ENCODE measurements around the gene ITGA4.

The ITGA4 gene

DNA sequence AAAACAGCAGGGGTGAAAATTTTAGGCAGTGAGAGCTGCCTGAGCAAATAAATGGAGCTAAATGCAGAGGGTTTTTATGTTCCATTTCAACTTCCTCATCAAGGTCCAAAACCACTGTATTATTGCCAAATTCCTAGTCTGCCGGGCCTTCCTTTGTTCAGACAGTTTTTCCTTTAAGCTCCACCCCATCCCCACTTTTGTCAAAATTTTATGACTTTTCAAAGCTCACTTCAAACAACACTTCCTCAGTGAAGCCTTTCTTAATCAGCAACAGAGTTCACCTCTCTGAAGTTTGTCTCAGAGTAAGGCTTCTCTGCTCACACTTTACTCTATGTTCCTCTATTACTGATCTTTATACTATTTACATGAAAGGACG is 118.5 kb downstream of the ITGA4 start:
- TF ChIP-seq, protein P1, sequence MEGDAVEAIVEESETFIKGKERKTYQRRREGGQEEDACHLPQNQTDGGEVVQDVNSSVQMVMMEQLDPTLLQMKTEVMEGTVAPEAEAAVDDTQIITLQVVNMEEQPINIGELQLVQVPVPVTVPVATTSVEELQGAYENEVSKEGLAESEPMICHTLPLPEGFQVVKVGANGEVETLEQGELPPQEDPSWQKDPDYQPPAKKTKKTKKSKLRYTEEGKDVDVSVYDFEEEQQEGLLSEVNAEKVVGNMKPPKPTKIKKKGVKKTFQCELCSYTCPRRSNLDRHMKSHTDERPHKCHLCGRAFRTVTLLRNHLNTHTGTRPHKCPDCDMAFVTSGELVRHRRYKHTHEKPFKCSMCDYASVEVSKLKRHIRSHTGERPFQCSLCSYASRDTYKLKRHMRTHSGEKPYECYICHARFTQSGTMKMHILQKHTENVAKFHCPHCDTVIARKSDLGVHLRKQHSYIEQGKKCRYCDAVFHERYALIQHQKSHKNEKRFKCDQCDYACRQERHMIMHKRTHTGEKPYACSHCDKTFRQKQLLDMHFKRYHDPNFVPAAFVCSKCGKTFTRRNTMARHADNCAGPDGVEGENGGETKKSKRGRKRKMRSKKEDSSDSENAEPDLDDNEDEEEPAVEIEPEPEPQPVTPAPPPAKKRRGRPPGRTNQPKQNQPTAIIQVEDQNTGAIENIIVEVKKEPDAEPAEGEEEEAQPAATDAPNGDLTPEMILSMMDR (conservative IDR thresholded peaks at IDR 0.05; ENCODE audit: low read depth), result no peak
- ChIA-PET CTCF (interaction anchor here (0.9 to 1.5 kb wide), 2 partner anchors 9 to 139 kb away, joined by 3 to 4 read pairs; no protein-coding TSS in a partner anchor), POLR2A (ENCODE audit: low non-redundant PET) (no interaction called here)
- H3K27ac ChIP-seq, result no peak overlapping the region
- DNase-seq (ENCODE audit: low spot score), result no peak

DNA sequence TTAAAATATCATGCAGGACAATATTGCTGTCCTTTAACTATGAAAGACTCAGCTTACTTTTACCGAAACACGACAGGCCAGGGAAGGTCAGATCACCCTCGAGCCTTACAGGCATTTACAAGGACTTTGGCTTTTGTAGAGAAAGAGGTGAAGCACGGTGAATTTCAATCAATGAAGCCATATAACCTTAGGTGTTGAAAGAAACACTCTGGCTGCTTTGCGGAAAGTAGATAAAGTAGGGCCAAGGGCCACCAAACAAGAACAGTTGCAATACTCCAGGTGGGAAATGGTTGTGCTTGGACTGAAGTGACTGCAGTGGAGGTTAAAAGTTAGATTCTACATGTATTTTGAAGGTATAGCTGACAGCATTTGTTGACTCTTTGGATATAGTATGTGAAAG is 119.2 kb downstream of the ITGA4 start:
- POLR2A ChIA-PET (ENCODE audit: low non-redundant PET), result no interaction called here
- no peak for DNase-seq (ENCODE audit: low spot score)
- CTCF ChIA-PET, result interaction anchor here (1.0 to 1.5 kb wide), 2 partner anchors 139 to 501 kb away, joined by 4 to 5 read pairs; no protein-coding TSS in a partner anchor

DNA sequence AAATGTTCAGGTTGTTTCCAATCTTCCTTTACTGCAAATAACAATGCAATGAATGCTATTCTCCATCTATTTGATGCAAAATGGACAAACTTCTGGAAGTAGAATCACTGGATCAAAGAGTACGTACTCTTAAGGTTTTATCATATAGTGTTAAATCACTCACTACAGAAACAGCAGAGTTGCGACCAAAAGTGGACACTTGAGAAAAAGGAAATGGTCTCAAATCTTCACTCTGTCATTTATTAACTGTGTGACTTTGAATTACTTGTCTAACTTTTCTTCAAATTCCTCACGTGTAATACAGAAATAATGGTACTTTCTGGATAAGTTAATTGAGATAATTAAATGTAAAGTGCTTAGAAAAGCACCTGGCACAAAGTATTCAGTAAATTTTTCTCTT is 121.6 kb downstream of the ITGA4 start:
- ChIA-PET CTCF (no interaction called here), POLR2A (ENCODE audit: low non-redundant PET) (no interaction called here)
- no peak for DNase-seq (ENCODE audit: low spot score)
- no peak overlapping the region for H3K27ac ChIP-seq
- TF ChIP-seq, protein P1 (conservative IDR thresholded peaks at IDR 0.05; ENCODE audit: low read depth), result no peak

More for the DNA sequence above, 119.2 kb downstream of the ITGA4 start:
- H3K27ac ChIP-seq, result no peak overlapping the region
- TF ChIP-seq, protein P1 (conservative IDR thresholded peaks at IDR 0.05; ENCODE audit: low read depth), result no peak

DNA sequence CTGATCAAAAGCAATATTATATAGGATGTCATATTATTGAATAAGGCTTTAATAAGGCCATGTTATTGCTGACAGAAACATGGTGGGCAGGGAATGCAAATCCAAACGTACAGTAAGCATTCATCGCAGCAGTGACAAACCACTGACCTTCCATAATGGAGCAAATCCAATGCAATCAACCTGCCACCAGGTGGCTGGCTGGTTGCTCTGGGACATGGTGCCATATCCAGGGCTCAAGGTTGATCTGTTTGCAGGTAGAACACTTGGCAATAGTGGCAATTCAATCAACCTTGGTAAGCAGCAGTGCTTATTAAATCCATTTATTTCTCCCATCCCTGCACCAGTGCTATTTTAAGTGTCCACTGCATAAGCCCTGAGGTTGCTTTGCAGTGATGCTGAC is 124.3 kb downstream of the ITGA4 start:
- DNase-seq (ENCODE audit: low spot score), result no peak
- TF ChIP-seq, protein P1 (conservative IDR thresholded peaks at IDR 0.05; ENCODE audit: low read depth), result no peak
- H3K27ac ChIP-seq, result no peak overlapping the region
- ChIA-PET CTCF (no interaction called here), POLR2A (ENCODE audit: low non-redundant PET) (no interaction called here)

DNA sequence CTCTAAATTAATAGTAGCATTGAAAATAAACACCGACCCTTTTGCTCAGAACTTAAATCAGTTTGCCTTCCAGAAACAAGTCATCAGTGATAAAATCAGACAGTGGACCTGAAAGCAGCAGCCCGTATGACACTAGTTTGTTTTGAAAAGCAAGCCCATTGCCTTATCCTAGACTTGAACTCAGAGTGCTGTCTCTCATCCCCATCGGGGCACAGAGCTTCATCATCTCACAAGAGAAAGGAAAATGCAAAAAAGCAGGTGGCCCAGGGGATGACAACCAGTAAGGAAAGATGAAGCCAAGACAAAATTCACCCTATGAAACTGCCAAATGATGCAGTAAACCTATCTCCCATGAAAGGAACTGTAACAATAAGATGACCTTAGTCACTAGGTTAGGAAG is 128.5 kb downstream of the ITGA4 start:
- TF ChIP-seq, protein P1 (conservative IDR thresholded peaks at IDR 0.05; ENCODE audit: low read depth), result no peak
- POLR2A ChIA-PET (ENCODE audit: low non-redundant PET), result no interaction called here
- CTCF ChIA-PET, result interaction anchor here (0.6 kb wide), 2 partner anchors 13 to 130 kb away, joined by 3 read pairs; no protein-coding TSS in a partner anchor
- no peak for DNase-seq (ENCODE audit: low spot score)
- no peak overlapping the region for H3K27ac ChIP-seq
